GM10248 (cell line): ENCODE data around the gene SGIP1.

Source experiments
- CTCF ChIA-PET: fragments of 300-600 bp; sonication (Branson Sonifier 250); formaldehyde crosslinking; extraction: SDS; loops from one replicate; lab custom pipeline; 2021; ENCODE audit warnings: antibody characterized with exemption; lab: Yijun Ruan, JAX
- POLR2A ChIA-PET: fragments of 350-650 bp; sonication (Branson Sonifier 250); formaldehyde crosslinking; extraction: SDS; loops from one replicate; lab custom pipeline; 2020; ENCODE audit warnings: antibody characterized with exemption; lab: Yijun Ruan, JAX
- DNase-seq: peaks from one replicate; pipeline ENCODE4 v3.0.0; 2012; ENCODE audit errors: extremely low spot score
- TF ChIP-seq, protein P1 (sequence below): IDR thresholded peaks from 2 replicates; pipeline ENCODE4 v1.5.1; 2012; ENCODE audit warnings: mild to moderate bottlenecking, low read depth; ENCODE audit errors: extremely low read depth, missing control alignments, control extremely low read depth

SGIP1 gene

DNA sequence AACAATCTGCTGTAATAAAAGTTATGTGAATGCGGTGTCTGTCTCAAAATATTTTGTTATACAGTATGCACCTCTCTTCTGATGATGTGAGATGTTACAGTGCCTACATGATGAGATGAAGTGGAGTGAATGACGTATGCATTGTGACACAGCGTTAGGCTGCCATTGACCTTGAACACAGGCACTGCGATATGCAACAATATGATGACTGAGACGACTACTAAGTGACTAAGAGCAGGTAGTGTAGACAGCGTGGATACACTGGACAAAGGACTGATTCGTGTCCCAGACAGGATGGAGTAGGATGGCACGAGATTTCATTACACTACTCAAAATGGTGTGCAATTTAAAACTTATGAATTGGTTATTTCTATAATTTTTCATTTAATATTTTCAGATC is 8.4 kb downstream of the SGIP1 start:
- ChIA-PET CTCF (no interaction called here), POLR2A (no interaction called here)
- TF ChIP-seq, protein P1, sequence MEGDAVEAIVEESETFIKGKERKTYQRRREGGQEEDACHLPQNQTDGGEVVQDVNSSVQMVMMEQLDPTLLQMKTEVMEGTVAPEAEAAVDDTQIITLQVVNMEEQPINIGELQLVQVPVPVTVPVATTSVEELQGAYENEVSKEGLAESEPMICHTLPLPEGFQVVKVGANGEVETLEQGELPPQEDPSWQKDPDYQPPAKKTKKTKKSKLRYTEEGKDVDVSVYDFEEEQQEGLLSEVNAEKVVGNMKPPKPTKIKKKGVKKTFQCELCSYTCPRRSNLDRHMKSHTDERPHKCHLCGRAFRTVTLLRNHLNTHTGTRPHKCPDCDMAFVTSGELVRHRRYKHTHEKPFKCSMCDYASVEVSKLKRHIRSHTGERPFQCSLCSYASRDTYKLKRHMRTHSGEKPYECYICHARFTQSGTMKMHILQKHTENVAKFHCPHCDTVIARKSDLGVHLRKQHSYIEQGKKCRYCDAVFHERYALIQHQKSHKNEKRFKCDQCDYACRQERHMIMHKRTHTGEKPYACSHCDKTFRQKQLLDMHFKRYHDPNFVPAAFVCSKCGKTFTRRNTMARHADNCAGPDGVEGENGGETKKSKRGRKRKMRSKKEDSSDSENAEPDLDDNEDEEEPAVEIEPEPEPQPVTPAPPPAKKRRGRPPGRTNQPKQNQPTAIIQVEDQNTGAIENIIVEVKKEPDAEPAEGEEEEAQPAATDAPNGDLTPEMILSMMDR: no peak
- no peak for DNase-seq

DNA sequence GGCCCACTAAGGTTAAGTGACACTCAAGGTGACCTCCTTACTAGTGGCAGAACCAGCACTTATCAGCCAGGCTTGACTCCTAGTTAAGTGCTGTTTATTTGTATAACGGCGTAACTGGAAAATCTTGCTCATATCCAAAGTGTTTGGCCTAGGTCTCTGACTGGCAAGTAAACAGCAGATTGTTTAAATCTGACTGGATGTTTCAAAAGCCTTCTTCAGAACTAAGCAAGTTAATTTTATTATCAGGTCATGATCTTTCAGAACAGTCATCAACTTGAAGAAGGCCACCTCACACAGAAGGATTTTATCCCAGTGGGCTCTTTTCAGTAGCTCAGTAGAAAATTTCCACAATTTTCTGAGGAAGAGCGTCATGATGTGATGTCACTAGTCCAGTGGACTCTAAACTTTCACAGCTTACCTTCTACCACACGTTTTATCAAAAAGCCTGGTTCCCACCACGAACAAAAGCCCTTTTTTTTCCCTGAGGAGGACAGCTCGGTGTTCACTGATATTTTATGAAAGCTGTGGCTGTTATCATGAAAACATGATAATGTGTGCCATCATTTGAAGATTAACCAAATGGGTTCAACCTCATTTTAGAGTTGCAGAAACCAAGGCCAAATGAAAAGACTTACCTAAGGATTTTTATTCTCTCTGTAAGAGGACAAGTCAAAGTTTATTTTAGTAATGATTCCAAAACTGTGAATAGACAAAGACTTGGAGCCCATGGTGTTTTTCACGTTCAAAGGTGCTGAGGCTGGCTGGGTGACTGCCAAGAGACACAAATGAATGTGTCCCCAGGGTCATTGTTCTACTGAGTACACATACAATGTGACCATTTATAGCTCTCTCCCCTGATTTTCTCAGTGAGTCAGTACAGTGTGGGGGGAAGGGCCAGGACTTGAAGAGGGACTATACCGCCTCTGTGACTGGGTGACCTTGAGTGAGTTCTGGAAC is 9.1 kb downstream of the SGIP1 start:
- CTCF ChIA-PET: interaction anchor here (0.9 kb wide), 2 partner anchors 15 to 61 kb away, joined by 3 to 4 read pairs; no protein-coding TSS in a partner anchor
- TF ChIP-seq, protein P1: no peak
- no peak for DNase-seq
- POLR2A ChIA-PET: no interaction called here

DNA sequence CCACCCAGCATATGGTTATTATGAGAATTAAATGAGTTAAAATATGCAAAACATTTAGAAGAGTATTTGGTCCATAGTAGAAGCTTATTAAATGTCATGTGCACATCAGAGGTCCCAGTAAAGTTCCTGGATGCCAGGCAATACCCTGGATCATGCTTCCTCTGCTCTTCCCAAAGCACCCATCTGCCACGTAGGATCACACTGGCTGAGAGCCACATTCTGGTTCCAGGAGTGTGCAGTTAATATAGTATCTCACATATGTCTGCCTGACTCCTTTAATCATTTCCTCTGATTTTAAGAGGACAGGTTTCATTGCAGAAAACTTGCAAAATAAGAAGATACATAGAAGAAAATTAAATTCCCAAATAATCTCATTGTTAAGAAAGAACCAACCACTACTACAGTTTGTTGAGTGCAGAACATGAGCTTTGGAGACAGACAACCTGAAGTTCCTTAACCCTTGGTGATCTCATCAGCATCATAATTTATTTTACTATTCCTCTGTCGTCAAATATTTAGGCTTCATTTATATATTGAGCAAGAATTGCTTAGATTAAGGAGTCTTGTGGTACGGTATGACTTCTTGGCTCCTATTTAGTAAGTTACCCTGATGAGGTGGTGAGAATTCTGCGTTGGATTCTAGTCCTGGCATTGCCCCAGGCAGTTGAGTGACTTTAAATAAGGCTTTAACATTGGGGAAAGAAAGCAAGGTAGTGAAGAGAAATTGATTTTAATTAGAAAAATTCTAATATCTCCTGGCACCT is 12.3 kb downstream of the SGIP1 start:
- no peak for DNase-seq
- CTCF ChIA-PET: no interaction called here

DNA sequence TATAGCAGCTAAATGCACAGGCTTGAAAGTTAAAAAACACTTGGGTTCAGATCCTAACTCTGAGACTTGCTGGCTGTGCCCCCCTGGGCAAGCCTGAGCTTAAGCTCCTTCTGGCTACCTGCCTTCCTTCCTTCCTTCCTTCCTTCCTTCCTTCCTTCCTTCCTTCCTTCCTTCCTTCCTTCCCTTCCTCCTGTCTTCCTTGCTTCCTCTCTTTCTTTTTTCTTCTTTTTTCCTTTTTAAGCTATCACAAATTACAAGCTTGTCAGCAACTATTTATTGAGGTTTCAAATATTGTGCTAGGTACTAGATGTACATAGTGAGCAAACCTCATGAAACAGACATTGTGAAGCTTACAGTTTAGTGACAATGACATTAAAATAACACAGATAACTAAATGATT is 15.1 kb downstream of the SGIP1 start:
- DNase-seq: no peak
- ChIA-PET CTCF (interaction anchor here (1.0 to 2.4 kb wide), 4 partner anchors 10 to 306 kb away, joined by 3 to 6 read pairs (median 4); no protein-coding TSS in a partner anchor), POLR2A (no interaction called here)
- TF ChIP-seq, protein P1: no peak

More for the DNA sequence above, 12.3 kb downstream of the SGIP1 start:
- TF ChIP-seq, protein P1: no peak
- POLR2A ChIA-PET: no interaction called here

DNA sequence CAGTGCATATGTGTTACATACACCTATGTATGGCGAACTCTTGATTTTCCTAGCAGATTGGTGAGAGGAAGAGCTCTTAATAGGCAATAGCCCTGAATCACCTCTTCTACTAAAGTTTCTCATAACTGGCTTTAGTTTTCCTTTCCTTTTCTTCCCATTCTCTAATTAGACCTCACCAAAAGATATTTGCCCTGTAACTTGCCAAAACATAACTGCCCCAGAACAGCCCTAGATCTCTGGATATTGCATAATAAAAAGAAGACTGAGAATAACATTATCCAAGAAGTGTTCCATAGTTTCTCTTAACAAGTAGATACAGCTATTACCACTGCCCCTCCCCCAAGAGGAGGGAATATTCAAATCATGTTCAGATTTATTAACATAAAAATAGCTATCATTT is 16.3 kb downstream of the SGIP1 start:
- POLR2A ChIA-PET: no interaction called here
- TF ChIP-seq, protein P1: no peak
- no peak for DNase-seq
- CTCF ChIA-PET: interaction anchor here (2.4 kb wide), 1 partner anchor 308 kb away, joined by 5 read pairs; no protein-coding TSS in a partner anchor

DNA sequence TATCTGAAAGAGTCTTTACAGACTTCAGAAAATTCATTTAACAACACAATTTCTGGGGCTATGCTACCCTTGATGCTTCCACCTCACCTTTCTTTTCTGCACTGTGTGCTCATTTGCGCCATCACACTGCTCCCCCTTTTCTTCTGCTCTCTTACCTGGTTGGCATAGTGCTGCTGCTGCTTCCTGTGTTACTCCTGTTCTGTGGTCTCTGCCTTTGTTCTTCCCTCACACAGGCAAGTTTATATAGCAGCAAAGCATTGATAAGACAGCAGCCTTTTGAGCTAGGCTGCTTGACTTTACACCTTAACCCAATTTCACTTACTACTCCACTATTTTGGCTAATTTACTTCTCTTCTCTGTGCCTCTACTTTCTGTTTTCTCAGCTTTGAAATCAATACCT is 18.3 kb downstream of the SGIP1 start:
- ChIA-PET CTCF (no interaction called here), POLR2A (no interaction called here)
- DNase-seq: no peak
- TF ChIP-seq, protein P1: no peak
